NCI-H345 treated with DMSO at 0.1 percent for 48 hours (cell line): Measurements from ENCODE around the gene FGFR2.

Experiments used
- DNase-seq: peaks from one replicate; lab custom pipeline; 2025; ENCODE audit not compliant: unreplicated experiment; lab: John Stamatoyannopoulos, UW

FGFR2 gene

DNA sequence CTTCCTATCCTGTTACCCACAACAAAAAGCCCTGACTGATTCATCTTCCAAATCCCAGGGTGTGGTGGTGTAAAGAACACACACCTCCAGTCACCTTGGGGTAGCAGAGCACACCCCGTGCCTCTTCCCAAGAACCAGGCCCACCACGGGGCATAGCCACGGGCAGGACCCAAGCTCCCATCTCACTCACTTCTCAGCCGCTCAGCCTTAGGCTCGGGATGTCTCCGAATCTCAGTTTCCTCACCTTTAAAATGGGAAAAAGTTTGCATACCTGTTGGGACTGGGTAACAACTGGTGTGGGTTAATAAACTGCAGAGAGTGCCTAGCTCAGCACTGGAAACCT, 139.0 kb downstream of the FGFR2 start:
- DNase-seq: no peak

DNA sequence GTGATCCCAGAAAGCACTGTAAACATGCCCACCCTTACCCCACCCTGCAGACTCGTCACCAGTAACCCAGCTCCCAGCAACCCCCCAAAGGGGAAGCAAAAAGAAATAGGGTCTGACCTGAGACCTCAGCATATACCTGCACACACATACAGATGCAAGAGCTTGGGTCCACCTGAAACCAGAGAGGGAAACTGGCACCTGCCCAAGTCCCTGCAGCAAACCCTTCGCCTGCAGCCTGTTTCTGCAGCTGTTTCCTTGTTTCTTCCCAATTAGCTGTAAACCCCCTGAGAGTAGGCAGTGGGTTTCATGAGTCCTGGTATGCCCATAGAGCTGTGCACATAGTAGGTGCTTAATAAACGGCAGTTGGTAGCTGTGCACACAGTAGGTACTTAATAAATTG, 140.5 kb downstream of the FGFR2 start:
- DNase-seq: no peak

DNA sequence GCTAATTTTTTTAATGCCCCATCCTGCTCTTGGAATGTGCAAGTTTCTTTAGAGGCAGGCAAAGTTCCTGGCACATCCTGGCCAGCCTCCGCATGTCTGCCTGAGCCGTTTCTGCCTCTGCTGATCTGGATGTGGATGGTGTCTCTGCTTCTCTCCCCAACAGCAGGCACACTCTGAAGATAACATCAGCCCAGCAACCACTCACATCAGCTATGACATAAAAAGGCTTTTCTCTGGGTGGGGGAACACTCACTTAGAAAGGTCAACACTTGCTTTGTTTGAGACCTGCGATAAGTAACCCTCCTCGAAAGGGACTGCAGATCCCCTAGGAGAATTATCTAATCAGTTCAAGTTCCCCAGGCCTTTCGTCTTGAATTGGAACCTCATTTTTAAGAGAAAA, 142.9 kb downstream of the FGFR2 start:
- no peak for DNase-seq

DNA sequence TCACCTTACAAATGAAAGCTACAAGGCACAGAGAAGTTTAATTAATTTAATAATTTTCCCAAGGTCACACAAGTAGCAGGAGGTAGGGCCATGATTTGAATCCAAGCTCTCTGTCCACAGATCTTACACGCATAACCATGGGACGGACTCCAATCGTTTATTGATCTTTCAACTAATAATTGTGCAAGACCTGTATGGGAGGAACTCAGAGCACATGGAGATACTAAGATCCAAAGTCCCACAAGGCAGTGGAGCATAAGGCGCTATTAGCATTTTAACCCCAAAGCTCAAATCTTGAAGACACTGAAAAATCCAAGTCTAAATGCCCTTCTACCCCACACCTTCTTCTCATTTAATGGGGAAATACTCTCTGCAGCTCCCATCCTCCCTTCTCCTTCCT, 143.5 kb downstream of the FGFR2 start:
- DNase-seq: no peak

GRCh38 chr10:121453160-121453559, 145.1 kb downstream of the FGFR2 start:
- no peak for DNase-seq

- no peak for DNase-seq
Measured at GRCh38 chr10:121452581-121452980, 145.7 kb downstream of the FGFR2 start.

GRCh38 chr10:121450247-121450646, 148.0 kb downstream of the FGFR2 start:
- no peak for DNase-seq

DNA sequence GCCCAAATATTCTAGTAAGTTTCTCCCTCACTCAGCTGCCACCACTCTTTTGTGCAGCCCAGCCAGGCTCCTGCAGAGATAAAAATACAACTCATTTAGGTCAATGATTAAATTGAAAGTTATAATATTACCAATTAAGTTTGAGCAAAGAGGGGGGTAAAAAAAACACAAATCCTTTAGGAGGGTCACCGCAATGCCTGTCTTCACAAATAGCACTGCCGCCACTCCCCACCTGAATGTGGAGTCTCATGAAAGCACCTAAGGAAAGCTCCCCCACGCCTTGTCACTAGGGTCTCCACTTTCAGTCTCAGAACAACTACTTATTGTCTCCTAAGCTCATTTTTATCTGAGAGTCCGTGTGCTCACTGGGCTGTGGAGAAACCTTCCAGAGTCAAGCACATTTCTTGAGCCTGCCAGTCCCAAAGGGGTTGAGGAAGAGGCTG, 148.7 kb downstream of the FGFR2 start:
- no peak for DNase-seq

DNA sequence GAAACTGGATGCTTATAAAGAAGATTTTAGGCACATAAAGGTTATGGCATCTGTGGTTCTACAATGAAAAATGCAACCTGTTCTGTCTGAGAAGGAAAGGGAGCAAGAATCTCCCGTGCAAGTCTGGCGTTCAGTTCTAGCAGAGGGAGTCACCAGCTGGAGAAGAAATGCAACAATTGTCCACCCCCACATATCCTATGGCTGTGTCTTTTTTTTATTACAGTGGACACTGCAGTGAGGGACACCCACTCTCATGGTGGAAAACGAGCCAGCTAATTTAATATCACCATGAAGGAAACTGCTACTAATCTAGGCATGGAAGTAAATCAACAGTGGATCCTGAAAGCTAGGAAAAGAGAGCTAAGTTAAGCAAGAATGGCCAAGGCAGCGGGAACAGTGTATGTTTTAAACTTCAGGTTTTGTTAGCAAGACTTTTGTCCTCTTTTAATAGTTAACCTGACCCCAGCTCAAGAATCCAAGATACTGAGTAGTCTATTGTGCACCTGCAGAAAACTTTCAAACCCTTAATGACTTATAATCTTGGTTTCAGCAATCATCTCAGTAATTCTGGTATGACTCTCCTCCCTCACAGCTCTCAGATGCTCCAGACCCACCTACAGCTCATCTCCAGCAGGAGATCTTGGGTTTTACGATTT, 149.3 kb downstream of the FGFR2 start:
- no peak for DNase-seq

GRCh38 chr10:121444520-121445165, 153.6 kb downstream of the FGFR2 start:
- no peak for DNase-seq

- no peak for DNase-seq
Measured at GRCh38 chr10:121442086-121442935, 155.9 kb downstream of the FGFR2 start.

GRCh38 chr10:121440461-121440860, 157.8 kb downstream of the FGFR2 start:
- no peak for DNase-seq

DNA sequence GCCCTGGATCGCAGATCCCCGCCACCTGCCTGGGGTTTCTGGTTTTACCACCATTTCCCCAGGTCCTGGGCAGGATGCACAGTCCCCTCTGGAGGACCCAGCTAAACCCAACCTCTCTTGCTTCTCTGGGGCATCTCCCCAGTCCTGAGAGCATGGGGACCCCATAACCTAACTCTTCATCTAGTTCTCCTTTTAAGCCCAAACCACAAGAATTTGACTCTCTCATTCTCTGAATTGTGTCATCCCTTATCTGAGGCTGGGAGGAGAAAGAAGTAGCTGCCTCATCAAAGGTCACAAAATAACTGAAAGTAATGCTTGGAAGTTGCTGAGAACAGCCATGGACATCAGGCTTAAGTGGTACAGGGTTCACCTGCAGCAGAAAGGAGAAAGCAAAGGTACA, 159.9 kb downstream of the FGFR2 start:
- DNase-seq: no peak

- DNase-seq: no peak
Measured at GRCh38 chr10:121437596-121437995, 160.6 kb downstream of the FGFR2 start.

DNA sequence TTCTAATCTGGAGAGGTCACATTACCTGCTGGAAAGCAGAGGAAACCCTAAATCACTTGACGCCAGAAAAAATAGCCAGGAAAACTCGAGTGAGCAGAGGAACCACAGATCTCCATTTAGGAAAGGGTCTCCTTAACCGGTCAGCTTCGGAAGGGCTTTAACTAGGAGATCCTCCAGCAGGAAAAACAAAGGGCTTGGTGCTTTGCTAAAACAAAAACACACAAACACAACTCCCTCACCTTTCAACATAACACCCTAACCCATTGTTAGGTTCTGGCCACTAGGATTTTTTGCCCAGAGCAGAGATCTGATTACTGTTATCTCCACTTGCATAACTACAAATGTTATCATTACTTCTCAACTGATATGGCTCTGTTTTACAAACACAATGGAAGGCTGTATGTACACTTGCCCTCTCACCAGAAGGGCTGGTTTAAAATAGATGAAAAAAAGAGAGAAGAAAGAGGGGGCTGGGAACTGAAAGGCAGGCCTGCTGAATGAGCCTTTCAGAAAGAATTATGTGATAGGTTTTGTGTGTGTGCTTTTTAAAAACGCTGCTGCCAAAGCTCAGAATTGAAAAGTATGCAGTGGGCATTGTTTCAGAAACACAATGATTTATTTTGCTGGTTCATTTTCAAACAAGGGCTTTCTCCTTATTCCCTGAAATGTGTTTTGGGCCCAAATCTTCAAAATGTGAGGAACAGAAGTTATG, 161.5 kb downstream of the FGFR2 start:
- DNase-seq: no peak

DNA sequence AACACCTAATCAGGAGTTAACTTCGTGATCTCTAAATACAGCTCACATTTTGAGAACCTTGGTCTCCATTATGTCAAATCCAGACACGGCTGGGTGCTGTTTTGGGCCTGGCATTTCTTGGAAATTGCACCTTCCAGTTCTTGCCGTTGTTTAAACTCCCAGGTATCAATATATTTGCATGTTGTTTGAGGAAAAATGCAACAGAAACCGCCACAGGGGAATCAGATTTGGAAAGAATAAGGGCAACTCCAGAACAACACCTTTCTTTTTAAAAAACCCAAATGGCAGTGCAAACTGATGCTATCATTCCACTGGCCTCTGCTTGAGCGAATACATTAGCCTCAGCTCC, 162.0 kb downstream of the FGFR2 start:
- no peak for DNase-seq

GRCh38 chr10:121435099-121435875, 163.0 kb downstream of the FGFR2 start:
- no peak for DNase-seq

- DNase-seq: no peak
Measured at GRCh38 chr10:121433965-121434364, 164.3 kb downstream of the FGFR2 start.

GRCh38 chr10:121428867-121429266, 169.4 kb downstream of the FGFR2 start:
- no peak for DNase-seq
